ENCODE measurements around the gene WBP2. TPM values are rescaled to one million over a fixed set of nuclear protein-coding genes. Genes with fewer than 3 reads are reported as not detected.
A peak's percentile ranks its signal among the peaks of the same experiment; 100 is the strongest.

Gene WBP2
- total RNA-seq, 1 experiment from 2014 or later: 51.8 TPM

- peak; percentile 52 for DNase-seq
- peak overlapping the region; percentile 96 for H3K27ac ChIP-seq (ENCODE audit: low read length)
Observed at GRCh38 chr17:75845933-75846691, 9.0 kb downstream of the WBP2 start.

GRCh38 chr17:75845058-75845711 is 9.9 kb downstream of the WBP2 start:
- Histone ChIP-seq H3K9me2 (replicated peaks; ENCODE audit: low read length) (no peaks in the 10 kb centered on the region), H4K20me1 (ENCODE audit: low read length) (no peaks in the 10 kb centered on the region), H3K4me3 (ENCODE audit: low read length) (peak overlapping the region; percentile 49), H3K27ac (ENCODE audit: low read length) (peak overlapping the region; percentile 96), H3K9me3 (ENCODE audit: low read length) (no peaks in the 10 kb centered on the region), H3K9ac (ENCODE audit: low read length) (peak overlapping the region; percentile 86), H3K36me3 (ENCODE audit: low read depth, low read length) (peaks cover 21% of the 10 kb centered on the region; the same call in 1 of the 2 replicates), H3K27me3 (ENCODE audit: low read length) (no peaks in the 10 kb centered on the region), H2AFZ (ENCODE audit: low read length) (peak overlapping the region; percentile 48), H3K4me1 (ENCODE audit: insufficient read depth, low read length) (peaks cover 39% of the 10 kb centered on the region), H3K4me2 (ENCODE audit: low read length) (peak overlapping the region; percentile 82), H3K79me2 (ENCODE audit: low read length) (peaks cover 7% of the 10 kb centered on the region; the same call in 1 of the 2 replicates), H3F3A (ENCODE audit: low read length, unreplicated experiment) (peaks cover 5% of the 10 kb centered on the region)
- ATAC-seq: peak; percentile 77
- intact Hi-C loops (cut with micrococcal nuclease): loop anchor here (1.0 to 5.0 kb wide), 2 partner anchors 10 to 73 kb away; partner anchors contain the start of gene WBP2
- TSS peak; percentile 79 for BruUV-seq (replicated peaks)
- peak; percentile 96 for DNase-seq
- CTCF ChIA-PET: interaction anchor here (0.5 to 2.3 kb wide), 15 partner anchors 9 to 250 kb away, joined by 3 to 30 read pairs (median 3); partner anchors contain the start of genes TRIM65 and WBP2
- TF ChIP-seq CTCF (conservative IDR thresholded peaks at IDR 0.05; ENCODE audit: low read depth, low read length) (peak; percentile 89), EZH2 (IDR thresholded peaks at IDR 0.05; ENCODE audit: low read length, unreplicated experiment) (no peak), EZH2phosphoT487 (IDR thresholded peaks at IDR 0.05; ENCODE audit: borderline replicate concordance, low read length) (no peak)
- POLR2A ChIA-PET (ENCODE audit: unreplicated experiment): interaction anchor here (0.7 to 1.9 kb wide), 3 partner anchors 10 to 65 kb away, joined by 4 to 18 read pairs (median 10); partner anchors contain the start of gene WBP2

More at GRCh38 chr17:75845933-75846691, 9.0 kb downstream of the WBP2 start:
- peak; percentile 12 for ATAC-seq
- intact Hi-C loops (cut with micrococcal nuclease): loop anchor here (1.0 to 5.0 kb wide), 2 partner anchors 9 to 74 kb away; partner anchors contain the start of gene WBP2
- BruUV-seq (replicated peaks): TSS peak; percentile 55
- no peaks in the 10 kb centered on the region for H3K9me3 ChIP-seq (ENCODE audit: low read length)
- H3K4me3 ChIP-seq (ENCODE audit: low read length): no peak overlapping the region
- no peaks in the 10 kb centered on the region for H3K9me2 ChIP-seq (replicated peaks; ENCODE audit: low read length)
- H3K4me1 ChIP-seq (ENCODE audit: insufficient read depth, low read length): peaks cover 39% of the 10 kb centered on the region
- peaks cover 7% of the 10 kb centered on the region; the same call in 1 of the 2 replicates for H3K79me2 ChIP-seq (ENCODE audit: low read length)
- CTCF ChIA-PET: interaction anchor here (0.6 to 2.3 kb wide), 16 partner anchors 9 to 73 kb away, joined by 3 to 30 read pairs (median 4); partner anchors contain the start of genes TRIM65 and WBP2
- H3F3A ChIP-seq (ENCODE audit: low read length, unreplicated experiment): peaks cover 5% of the 10 kb centered on the region
- peaks cover 28% of the 10 kb centered on the region; the same call in 1 of the 2 replicates for H3K36me3 ChIP-seq (ENCODE audit: low read depth, low read length)
- H3K4me2 ChIP-seq (ENCODE audit: low read length): peak overlapping the region; percentile 82
- POLR2A ChIA-PET (ENCODE audit: unreplicated experiment): interaction anchor here (0.6 to 1.9 kb wide), 3 partner anchors 9 to 181 kb away, joined by 3 to 18 read pairs (median 10); partner anchors contain the start of genes EVPL and WBP2
- TF ChIP-seq EZH2 (IDR thresholded peaks at IDR 0.05; ENCODE audit: low read length, unreplicated experiment) (no peak), CTCF (conservative IDR thresholded peaks at IDR 0.05; ENCODE audit: low read depth, low read length) (no peak), EZH2phosphoT487 (IDR thresholded peaks at IDR 0.05; ENCODE audit: borderline replicate concordance, low read length) (no peak)
- no peaks in the 10 kb centered on the region for H3K27me3 ChIP-seq (ENCODE audit: low read length)
- H4K20me1 ChIP-seq (ENCODE audit: low read length): no peaks in the 10 kb centered on the region
- no peak overlapping the region for H2AFZ ChIP-seq (ENCODE audit: low read length)
- peak overlapping the region; percentile 86 for H3K9ac ChIP-seq (ENCODE audit: low read length)
